ENCODE results near the gene IFNL4. TPM values are rescaled to one million over a fixed set of nuclear protein-coding genes. Genes with fewer than 3 reads are reported as not detected.

Gene IFNL4
- polyA plus RNA-seq, 2 of the 4 experiments (the other 2 are of a cell fraction): not detected

DNA sequence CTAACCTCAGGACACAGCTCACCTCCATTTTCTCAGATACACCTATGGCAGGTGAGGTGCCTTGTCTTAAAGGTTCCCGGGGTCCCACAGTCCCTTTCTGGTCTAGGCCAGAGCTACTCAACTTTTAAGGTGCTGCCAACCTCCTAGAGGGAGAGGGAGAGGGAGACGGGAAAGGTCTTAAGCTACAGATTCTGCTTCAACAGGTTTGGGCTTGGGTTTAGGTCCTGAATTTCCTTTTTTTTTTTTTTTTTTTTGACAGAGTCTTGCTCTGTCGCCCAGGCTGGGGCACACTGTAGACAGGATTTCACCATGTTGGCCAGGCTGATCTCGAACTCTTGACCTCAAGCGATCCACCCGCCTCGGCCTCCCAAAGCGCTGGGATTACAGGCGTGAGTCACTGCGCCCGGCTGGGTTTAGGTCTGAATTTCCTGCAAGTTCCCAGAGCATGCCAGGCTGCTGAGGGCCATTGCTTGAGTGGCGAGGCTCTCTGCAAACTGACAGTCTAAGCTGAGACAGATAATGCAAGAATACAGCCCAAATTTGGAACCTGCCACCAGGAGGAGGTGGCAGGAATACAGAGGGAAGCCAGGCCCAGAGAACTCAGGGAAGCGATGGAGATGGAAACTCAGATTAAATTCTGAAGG, 36.8 kb downstream of the IFNL4 start:
- TF ChIP-seq, protein P1, sequence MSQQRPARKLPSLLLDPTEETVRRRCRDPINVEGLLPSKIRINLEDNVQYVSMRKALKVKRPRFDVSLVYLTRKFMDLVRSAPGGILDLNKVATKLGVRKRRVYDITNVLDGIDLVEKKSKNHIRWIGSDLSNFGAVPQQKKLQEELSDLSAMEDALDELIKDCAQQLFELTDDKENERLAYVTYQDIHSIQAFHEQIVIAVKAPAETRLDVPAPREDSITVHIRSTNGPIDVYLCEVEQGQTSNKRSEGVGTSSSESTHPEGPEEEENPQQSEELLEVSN (IDR thresholded peaks at IDR 0.05; ENCODE audit: borderline replicate concordance, low read depth): no peak
- TF ChIP-seq FOSL2 (IDR thresholded peaks at IDR 0.05) (no peak), FOSL2 (CRISPR knock-in tag; IDR thresholded peaks at IDR 0.05) (peak; percentile 36; the same call in 1 of the 2 replicates), HOXB5 (CRISPR knock-in tag; IDR thresholded peaks at IDR 0.05) (0 out of 2 replicates have a peak, but pooled peaks have one; percentile 34), SMC3 (IDR thresholded peaks at IDR 0.05) (no peak)
- peak in 1 of 2 experiments; percentile 64 for DNase-seq (ENCODE audit: low read depth in 1 of 2, low spot score in 1 of 2)
- no peaks in the 10 kb centered on the region for H3K4me1 ChIP-seq
- no peak overlapping the region for H3K4me2 ChIP-seq
- peak; percentile 56 for FAIRE-seq
- no peak overlapping the region for H3K27ac ChIP-seq
- H3K4me3 ChIP-seq: no peak overlapping the region
- ChIA-PET CTCF (interaction anchor here (0.6 to 8.0 kb wide), 27 partner anchors 9 to 259 kb away, joined by 3 to 78 read pairs (median 4); partner anchors contain the start of genes GMFG, IFNL1, SAMD4B and SYCN), POLR2A (interaction anchor here (1.3 kb wide), 1 partner anchor 130 kb away, joined by 4 read pairs; the partner anchor contains the start of gene SAMD4B)
- peaks cover 15% of the 10 kb centered on the region for H3K9me3 ChIP-seq
- peak; percentile 62 to 78; a peak in 5 of 6 replicates for ATAC-seq
- 53% methylated on average over 13 of the region's 13 CpGs for WGBS (ENCODE audit: missing lambda C conversion rate)

DNA sequence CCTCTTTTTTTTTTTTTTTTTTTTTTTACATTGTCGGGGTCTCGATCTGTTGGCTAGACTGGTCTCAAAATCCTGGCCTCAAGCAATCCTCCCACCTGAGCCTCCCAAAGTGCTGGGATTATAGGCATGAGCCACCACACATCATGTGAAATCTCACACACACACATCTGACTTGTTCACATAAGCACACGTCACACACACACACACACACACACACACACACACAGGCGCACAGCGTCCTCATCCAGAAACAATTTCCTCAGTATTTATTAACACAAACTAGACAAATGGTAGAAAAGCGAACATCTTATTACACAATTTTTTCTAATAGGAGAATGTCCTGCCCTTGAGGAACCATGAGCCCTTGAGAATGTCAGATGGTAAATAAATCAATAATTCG, 39.5 kb downstream of the IFNL4 start:
- DNase-seq (ENCODE audit: low read depth in 1 of 2, low spot score in 1 of 2) (no peak), FAIRE-seq (peak; percentile 99), ATAC-seq (no peak)
- Histone ChIP-seq H3K4me3 (no peak overlapping the region), H3K9me3 (no peaks in the 10 kb centered on the region), H3K4me2 (no peak overlapping the region), H3K4me1 (peaks cover 6% of the 10 kb centered on the region; the same call in 1 of the 3 replicates), H3K27ac (no peak overlapping the region)
- TF ChIP-seq HDAC2 (IDR thresholded peaks at IDR 0.05) (no peak), PHF8 (IDR thresholded peaks at IDR 0.05; ENCODE audit: borderline replicate concordance, low read depth) (no peak), CHD4 (IDR thresholded peaks at IDR 0.05; ENCODE audit: borderline replicate concordance) (no peak), CBX8 (IDR thresholded peaks at IDR 0.05) (no peak), HEYL (CRISPR knock-in tag; IDR thresholded peaks at IDR 0.05) (no peak), RARB (CRISPR knock-in tag; IDR thresholded peaks at IDR 0.05) (no peak), RCOR1 (IDR thresholded peaks at IDR 0.05; ENCODE audit: low read depth, low read length) (no peak), PBX3 (IDR thresholded peaks at IDR 0.05) (no peak), FOSB (CRISPR knock-in tag; IDR thresholded peaks at IDR 0.05) (no peak), SMC3 (IDR thresholded peaks at IDR 0.05) (no peak), GATA3 (IDR thresholded peaks at IDR 0.05; ENCODE audit: borderline replicate concordance) (no peak), JUNB (IDR thresholded peaks at IDR 0.05) (no peak), CTCF (IDR thresholded peaks at IDR 0.05) (no peak)
- TF ChIP-seq, protein P2, sequence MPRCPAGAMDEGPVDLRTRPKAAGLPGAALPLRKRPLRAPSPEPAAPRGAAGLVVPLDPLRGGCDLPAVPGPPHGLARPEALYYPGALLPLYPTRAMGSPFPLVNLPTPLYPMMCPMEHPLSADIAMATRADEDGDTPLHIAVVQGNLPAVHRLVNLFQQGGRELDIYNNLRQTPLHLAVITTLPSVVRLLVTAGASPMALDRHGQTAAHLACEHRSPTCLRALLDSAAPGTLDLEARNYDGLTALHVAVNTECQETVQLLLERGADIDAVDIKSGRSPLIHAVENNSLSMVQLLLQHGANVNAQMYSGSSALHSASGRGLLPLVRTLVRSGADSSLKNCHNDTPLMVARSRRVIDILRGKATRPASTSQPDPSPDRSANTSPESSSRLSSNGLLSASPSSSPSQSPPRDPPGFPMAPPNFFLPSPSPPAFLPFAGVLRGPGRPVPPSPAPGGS (IDR thresholded peaks at IDR 0.05): no peak
- TF ChIP-seq, protein P1 (IDR thresholded peaks at IDR 0.05; ENCODE audit: borderline replicate concordance, low read depth): no peak
- 74% methylated on average over 7 of the region's 7 CpGs for WGBS (ENCODE audit: missing lambda C conversion rate)
- POLR2A ChIA-PET: no interaction called here
- CTCF ChIA-PET: no interaction called here
